ENCODE measurements around the gene CASTOR2.
"Not testable (repeated sequence)": the region's sequence is repeated elsewhere in the genome, so short reads cannot be mapped to it uniquely, and the experiment has no call there.

- not testable (repeated sequence) for TF ChIP-seq CTCF (IDR thresholded peaks at IDR 0.05; ENCODE audit: low read depth, low read length); EZH2phosphoT487 (IDR thresholded peaks at IDR 0.05; ENCODE audit: low read depth)
Measured at GRCh38 chr7:74939429-74939828, 25.1 kb upstream of the CASTOR2 start.

Measured in OCI-LY3 (cell line).